ENCODE results near the gene SMIM30. TPM values are rescaled to one million over a fixed set of nuclear protein-coding genes. Genes with fewer than 3 reads are reported as not detected.

Gene SMIM30
- total RNA-seq, 1 experiment from 2014 or later, result 55.8 TPM

DNA sequence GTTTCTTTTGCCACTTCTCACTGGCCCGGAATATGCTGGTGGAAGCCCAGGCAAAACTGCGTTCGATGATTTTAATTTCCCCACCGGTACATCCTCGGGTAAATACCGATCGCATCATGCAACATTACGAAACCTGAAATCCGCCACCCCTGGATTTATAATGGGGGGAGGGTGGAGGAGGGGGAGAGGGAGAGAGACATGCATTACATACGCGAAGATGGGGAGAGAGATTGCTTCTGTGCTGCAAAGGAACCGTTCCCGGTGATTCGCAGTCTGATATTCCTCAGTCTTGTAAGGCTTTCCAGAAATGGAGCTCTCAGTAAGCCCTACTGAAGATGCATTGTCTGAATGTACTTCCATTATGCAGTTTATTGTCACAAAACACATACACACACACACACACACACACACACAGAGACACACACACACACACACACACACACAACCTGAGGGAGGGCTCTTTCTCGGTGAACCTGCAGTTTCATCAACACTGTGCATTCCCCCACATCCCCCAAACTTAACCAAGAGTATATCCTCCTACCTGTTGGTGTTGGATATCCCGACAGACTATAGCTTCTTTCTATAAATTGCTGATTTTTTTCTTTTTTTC, 32.5 kb downstream of the SMIM30 start:
- DNase-seq (ENCODE audit: low read depth, low spot score) (no peak), ATAC-seq (no peak)
- Histone ChIP-seq H3K4me2 (ENCODE audit: low read length) (no peak overlapping the region), H3K9ac (ENCODE audit: low read length) (no peak overlapping the region), H3K79me2 (ENCODE audit: insufficient read depth, low read length) (no peaks in the 10 kb centered on the region), H3K27ac (ENCODE audit: low read depth, low read length) (no peak overlapping the region), H3K27me3 (ENCODE audit: insufficient read depth, low read length) (no peaks in the 10 kb centered on the region), H2AFZ (ENCODE audit: low read depth, low read length, poor library complexity, severe bottlenecking) (no peak overlapping the region), H4K20me1 (ENCODE audit: insufficient read depth) (no peaks in the 10 kb centered on the region), H3K9me2 (ENCODE audit: insufficient read depth) (no peaks in the 10 kb centered on the region), H3K36me3 (ENCODE audit: control insufficient read depth in 1 of 2, insufficient read depth in 2 of 2, low read length in 2 of 2) (no peaks in the 10 kb centered on the region), H3K4me3 (replicated peaks in 1 of 2; ENCODE audit: low read depth in 1 of 2, low read length in 2 of 2) (no peak overlapping the region), H3K9me3 (ENCODE audit: control insufficient read depth in 1 of 2, insufficient read depth in 1 of 2, low read depth in 1 of 2, low read length in 2 of 2) (no peaks in the 10 kb centered on the region), H3K4me1 (ENCODE audit: control insufficient read depth in 1 of 2, insufficient read depth in 2 of 2, low read length in 2 of 2) (no peaks in the 10 kb centered on the region)
- TF ChIP-seq SRF (IDR thresholded peaks at IDR 0.05; ENCODE audit: low read depth), result no peak
- TF ChIP-seq, protein P1, sequence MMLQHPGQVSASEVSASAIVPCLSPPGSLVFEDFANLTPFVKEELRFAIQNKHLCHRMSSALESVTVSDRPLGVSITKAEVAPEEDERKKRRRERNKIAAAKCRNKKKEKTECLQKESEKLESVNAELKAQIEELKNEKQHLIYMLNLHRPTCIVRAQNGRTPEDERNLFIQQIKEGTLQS (IDR thresholded peaks at IDR 0.05), result no peak
- no peak for TF ChIP-seq SP1 (IDR thresholded peaks at IDR 0.05; ENCODE audit: low read depth)
- TF ChIP-seq JUND (IDR thresholded peaks at IDR 0.05), result no peak
- TF ChIP-seq, protein P2, sequence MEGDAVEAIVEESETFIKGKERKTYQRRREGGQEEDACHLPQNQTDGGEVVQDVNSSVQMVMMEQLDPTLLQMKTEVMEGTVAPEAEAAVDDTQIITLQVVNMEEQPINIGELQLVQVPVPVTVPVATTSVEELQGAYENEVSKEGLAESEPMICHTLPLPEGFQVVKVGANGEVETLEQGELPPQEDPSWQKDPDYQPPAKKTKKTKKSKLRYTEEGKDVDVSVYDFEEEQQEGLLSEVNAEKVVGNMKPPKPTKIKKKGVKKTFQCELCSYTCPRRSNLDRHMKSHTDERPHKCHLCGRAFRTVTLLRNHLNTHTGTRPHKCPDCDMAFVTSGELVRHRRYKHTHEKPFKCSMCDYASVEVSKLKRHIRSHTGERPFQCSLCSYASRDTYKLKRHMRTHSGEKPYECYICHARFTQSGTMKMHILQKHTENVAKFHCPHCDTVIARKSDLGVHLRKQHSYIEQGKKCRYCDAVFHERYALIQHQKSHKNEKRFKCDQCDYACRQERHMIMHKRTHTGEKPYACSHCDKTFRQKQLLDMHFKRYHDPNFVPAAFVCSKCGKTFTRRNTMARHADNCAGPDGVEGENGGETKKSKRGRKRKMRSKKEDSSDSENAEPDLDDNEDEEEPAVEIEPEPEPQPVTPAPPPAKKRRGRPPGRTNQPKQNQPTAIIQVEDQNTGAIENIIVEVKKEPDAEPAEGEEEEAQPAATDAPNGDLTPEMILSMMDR (IDR thresholded peaks at IDR 0.05 in 2 of 3, conservative IDR thresholded peaks at IDR 0.05 in 1 of 3; ENCODE audit: borderline replicate concordance in 1 of 3, insufficient read depth in 1 of 3, low read depth in 2 of 3, low read length in 2 of 3), result no peak
- no peak for TF ChIP-seq FOSL1 (IDR thresholded peaks at IDR 0.05; ENCODE audit: low read depth)
- TF ChIP-seq TCF7L2 (IDR thresholded peaks at IDR 0.05; ENCODE audit: borderline replicate concordance, extremely low read depth, insufficient read depth, insufficient read length), result no peak
- no peak for TF ChIP-seq RAD21 (IDR thresholded peaks at IDR 0.05; ENCODE audit: low read depth)
- POLR2A ChIA-PET, result no interaction called here
- no TSS peak for BruUV-seq (replicated peaks)
- RAD21 ChIA-PET (ENCODE audit: low non-redundant PET in 1 of 2, low total read pairs in 2 of 2, uncharacterized antibody in 2 of 2, unreplicated experiment in 2 of 2), result no interaction called here
- CTCF ChIA-PET, result interaction anchor here (0.7 kb wide), 1 partner anchor 407 kb away, joined by 6 read pairs; no protein-coding TSS in a partner anchor
- intact Hi-C loops (cut with micrococcal nuclease), result no loop called here
